Panc1 (cell line): ENCODE data around the gene MYT1. TPM values are rescaled to one million over a fixed set of nuclear protein-coding genes. Genes with fewer than 3 reads are reported as not detected.

Experiments used
- ATAC-seq: fragments of 200-7000 bp; cut with Tn5 transposase; 2 replicates; pipeline ENCODE4 v1.9.1; 2020; ENCODE audit warnings: mild to moderate bottlenecking, moderate library complexity
- BruUV-seq: library from RNA; stranded (reverse); fragments of 400-500 nt; replicated peaks from 2 replicates; lab custom pipeline; 2021; lab: Mats Ljungman, UMichigan
- CTCF ChIA-PET: fragments of 300-600 bp; sonication (Branson Sonifier 250); formaldehyde crosslinking; loops from one replicate; lab custom pipeline; 2022; ENCODE audit warnings: antibody characterized with exemption; lab: Charles Lee
- POLR2A ChIA-PET: fragments of 300-600 bp; sonication (Branson Sonifier 250); formaldehyde crosslinking; loops from one replicate; lab custom pipeline; 2022; ENCODE audit warnings: antibody characterized with exemption; lab: Charles Lee
- DNase-seq: peaks from one replicate; pipeline ENCODE4 v3.0.0-alpha.2; 2010; ENCODE audit warnings: low read depth, low spot score
- H3K27ac ChIP-seq: 2 replicates; pipeline ENCODE4 v1.5.1; 2011; ENCODE audit warnings: mild to moderate bottlenecking, low read length, inconsistent platforms
- H3K27me3 ChIP-seq: fragments of 200-500 bp; sonication (Bioruptor generic); 2 replicates; pipeline ENCODE4 v1.6.0; 2014; ENCODE audit warnings: low read length, inconsistent platforms; ENCODE audit not compliant: control insufficient read depth, insufficient read depth
- H3K36me3 ChIP-seq: fragments of 200-500 bp; sonication (Bioruptor generic); 2 replicates; pipeline ENCODE4 v1.5.1; 2014; ENCODE audit warnings: inconsistent platforms, mild to moderate bottlenecking, low read length, moderate library complexity; ENCODE audit not compliant: control insufficient read depth, insufficient read depth
- H3K4me1 ChIP-seq: 2 replicates; pipeline ENCODE4 v1.5.1; 2011; ENCODE audit warnings: inconsistent platforms, mild to moderate bottlenecking, low read length, moderate library complexity; ENCODE audit not compliant: control insufficient read depth, insufficient read depth
- H3K4me3 ChIP-seq, 2 experiments: 2 replicates each; pipeline ENCODE4 v1.5.1; 2011 to 2012; ENCODE audit warnings: low read depth in 2 of 2, low read length in 2 of 2, mild to moderate bottlenecking in 2 of 2, inconsistent platforms in 1 of 2, moderate library complexity in 1 of 2
- H3K9me3 ChIP-seq: fragments of 200-500 bp; sonication (Bioruptor generic); 2 replicates; pipeline ENCODE4 v1.5.1; 2014; ENCODE audit warnings: low read depth, mild to moderate bottlenecking, inconsistent platforms, low read length, moderate library complexity; ENCODE audit not compliant: control insufficient read depth, insufficient read depth
- POLR2AphosphoS5 ChIP-seq: IDR thresholded peaks from 2 replicates; pipeline ENCODE4 v1.6.1; 2012; ENCODE audit warnings: mild to moderate bottlenecking, low read depth, low read length, moderate library complexity
- SIN3A ChIP-seq: IDR thresholded peaks from 2 replicates; pipeline ENCODE4 v1.6.1; 2012; ENCODE audit warnings: low read depth, mild to moderate bottlenecking, low read length, moderate library complexity, borderline replicate concordance; ENCODE audit not compliant: insufficient read depth
- TCF7L2 ChIP-seq: IDR thresholded peaks from 2 replicates; pipeline ENCODE4 v1.6.1; 2011; ENCODE audit warnings: mild to moderate bottlenecking, low read depth, low read length, inconsistent platforms
- in situ Hi-C: cut with HindIII; loops from 2 replicates; pipeline ENCODE4 v1.10.0; 2016; ENCODE audit warnings: low sequenced_read_pairs, low pct_unique_long_range_greater_than_20kb
- intact Hi-C: fragments of 100-400 bp; cut with micrococcal nuclease; formaldehyde crosslinking; loops from one replicate; pipeline ENCODE4 v1.10.0; 2022; ENCODE audit not compliant: unreplicated experiment
- total RNA-seq: library from RNA; stranded (reverse); gene quantifications from one replicate; pipeline ENCODE4 v1.2.1, GENCODE V29; 2021; ENCODE audit not compliant: unreplicated experiment
- TF ChIP-seq, protein P1 (sequence below), 2 experiments: IDR thresholded peaks; 2 replicates each; pipeline ENCODE4 v1.6.1; 2011 to 2012; ENCODE audit warnings: low read depth in 2 of 2, control low read depth in 1 of 2, low read length in 1 of 2, mild to moderate bottlenecking in 1 of 2, moderate library complexity in 1 of 2; ENCODE audit not compliant: insufficient read depth in 1 of 2
- TF ChIP-seq, protein P2 (sequence below): fragments of 450-650 bp; IDR thresholded peaks from 2 replicates; pipeline ENCODE4 v1.5.1; 2017; ENCODE audit warnings: mild to moderate bottlenecking

The MYT1 gene
- total RNA-seq, 1 experiment from 2014 or later = 0.41 TPM

DNA sequence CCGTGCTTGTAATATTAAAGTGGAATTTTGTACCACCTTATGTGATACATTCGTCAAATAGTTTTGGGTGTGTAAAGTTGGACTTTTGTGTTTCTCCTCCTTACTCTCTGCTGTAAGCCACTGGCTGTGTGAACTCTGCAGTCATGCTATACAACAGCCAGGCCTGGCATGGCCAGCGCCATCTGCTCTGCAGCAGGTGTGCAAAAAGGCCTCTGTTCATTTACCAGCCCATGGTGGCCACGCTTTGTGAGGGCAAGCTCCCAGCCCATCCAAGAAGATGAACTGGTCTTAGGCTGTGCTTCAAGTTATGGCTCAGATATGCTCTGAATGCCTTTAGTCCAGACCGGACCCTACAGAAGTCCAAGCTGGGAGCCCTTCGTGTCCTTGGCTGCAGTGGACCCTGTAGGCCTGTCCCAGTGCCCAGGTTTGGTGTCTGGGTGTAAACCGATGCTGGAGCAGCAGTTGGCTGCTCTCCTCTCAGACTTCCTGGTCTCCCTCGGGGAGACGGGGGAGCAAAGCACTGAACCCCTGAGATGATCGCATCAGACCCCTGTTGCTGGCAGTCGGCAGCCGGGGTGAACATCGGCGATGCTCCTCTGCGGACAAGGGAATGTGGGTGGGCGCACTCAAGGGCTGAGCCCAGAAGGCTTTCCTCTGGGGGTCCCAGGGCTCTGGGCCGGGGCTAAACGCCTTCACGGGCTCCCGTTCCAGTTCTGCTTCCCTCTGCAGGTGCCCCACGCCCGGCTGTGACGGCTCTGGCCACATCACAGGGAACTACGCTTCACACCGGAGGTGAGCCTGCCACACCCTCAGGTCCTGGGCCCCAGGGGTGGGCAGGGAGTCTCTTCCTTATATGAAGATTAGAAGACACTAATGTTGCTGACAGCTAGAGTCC is 62.7 kb downstream of the MYT1 start:
- H3K27ac ChIP-seq = no peak overlapping the region
- no peaks in the 10 kb centered on the region for H3K36me3 ChIP-seq
- CTCF ChIA-PET = no interaction called here
- in situ Hi-C loops = no loop called here
- no TSS peak for BruUV-seq
- H3K27me3 ChIP-seq = no peaks in the 10 kb centered on the region; the same call in 1 of the 2 replicates
- intact Hi-C loops = no loop called here
- no peaks in the 10 kb centered on the region for H3K9me3 ChIP-seq
- POLR2A ChIA-PET = no interaction called here
- 0 out of 2 replicates have a peak, but pooled peaks cover 3% of the 10 kb centered on the region for H3K4me1 ChIP-seq
- no peak overlapping the region for H3K4me3 ChIP-seq
- ATAC-seq (no peak), DNase-seq (no peak)
- TF ChIP-seq, protein P1, sequence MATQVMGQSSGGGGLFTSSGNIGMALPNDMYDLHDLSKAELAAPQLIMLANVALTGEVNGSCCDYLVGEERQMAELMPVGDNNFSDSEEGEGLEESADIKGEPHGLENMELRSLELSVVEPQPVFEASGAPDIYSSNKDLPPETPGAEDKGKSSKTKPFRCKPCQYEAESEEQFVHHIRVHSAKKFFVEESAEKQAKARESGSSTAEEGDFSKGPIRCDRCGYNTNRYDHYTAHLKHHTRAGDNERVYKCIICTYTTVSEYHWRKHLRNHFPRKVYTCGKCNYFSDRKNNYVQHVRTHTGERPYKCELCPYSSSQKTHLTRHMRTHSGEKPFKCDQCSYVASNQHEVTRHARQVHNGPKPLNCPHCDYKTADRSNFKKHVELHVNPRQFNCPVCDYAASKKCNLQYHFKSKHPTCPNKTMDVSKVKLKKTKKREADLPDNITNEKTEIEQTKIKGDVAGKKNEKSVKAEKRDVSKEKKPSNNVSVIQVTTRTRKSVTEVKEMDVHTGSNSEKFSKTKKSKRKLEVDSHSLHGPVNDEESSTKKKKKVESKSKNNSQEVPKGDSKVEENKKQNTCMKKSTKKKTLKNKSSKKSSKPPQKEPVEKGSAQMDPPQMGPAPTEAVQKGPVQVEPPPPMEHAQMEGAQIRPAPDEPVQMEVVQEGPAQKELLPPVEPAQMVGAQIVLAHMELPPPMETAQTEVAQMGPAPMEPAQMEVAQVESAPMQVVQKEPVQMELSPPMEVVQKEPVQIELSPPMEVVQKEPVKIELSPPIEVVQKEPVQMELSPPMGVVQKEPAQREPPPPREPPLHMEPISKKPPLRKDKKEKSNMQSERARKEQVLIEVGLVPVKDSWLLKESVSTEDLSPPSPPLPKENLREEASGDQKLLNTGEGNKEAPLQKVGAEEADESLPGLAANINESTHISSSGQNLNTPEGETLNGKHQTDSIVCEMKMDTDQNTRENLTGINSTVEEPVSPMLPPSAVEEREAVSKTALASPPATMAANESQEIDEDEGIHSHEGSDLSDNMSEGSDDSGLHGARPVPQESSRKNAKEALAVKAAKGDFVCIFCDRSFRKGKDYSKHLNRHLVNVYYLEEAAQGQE (IDR thresholded peaks at IDR 0.05; ENCODE audit: insufficient read depth in 1 of 2, low read depth in 2 of 2, low read length in 1 of 2) = no peak
- TF ChIP-seq TCF7L2 = no peak
- no peak for TF ChIP-seq POLR2AphosphoS5
- TF ChIP-seq SIN3A = no peak
- TF ChIP-seq, protein P2, sequence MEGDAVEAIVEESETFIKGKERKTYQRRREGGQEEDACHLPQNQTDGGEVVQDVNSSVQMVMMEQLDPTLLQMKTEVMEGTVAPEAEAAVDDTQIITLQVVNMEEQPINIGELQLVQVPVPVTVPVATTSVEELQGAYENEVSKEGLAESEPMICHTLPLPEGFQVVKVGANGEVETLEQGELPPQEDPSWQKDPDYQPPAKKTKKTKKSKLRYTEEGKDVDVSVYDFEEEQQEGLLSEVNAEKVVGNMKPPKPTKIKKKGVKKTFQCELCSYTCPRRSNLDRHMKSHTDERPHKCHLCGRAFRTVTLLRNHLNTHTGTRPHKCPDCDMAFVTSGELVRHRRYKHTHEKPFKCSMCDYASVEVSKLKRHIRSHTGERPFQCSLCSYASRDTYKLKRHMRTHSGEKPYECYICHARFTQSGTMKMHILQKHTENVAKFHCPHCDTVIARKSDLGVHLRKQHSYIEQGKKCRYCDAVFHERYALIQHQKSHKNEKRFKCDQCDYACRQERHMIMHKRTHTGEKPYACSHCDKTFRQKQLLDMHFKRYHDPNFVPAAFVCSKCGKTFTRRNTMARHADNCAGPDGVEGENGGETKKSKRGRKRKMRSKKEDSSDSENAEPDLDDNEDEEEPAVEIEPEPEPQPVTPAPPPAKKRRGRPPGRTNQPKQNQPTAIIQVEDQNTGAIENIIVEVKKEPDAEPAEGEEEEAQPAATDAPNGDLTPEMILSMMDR = no peak

DNA sequence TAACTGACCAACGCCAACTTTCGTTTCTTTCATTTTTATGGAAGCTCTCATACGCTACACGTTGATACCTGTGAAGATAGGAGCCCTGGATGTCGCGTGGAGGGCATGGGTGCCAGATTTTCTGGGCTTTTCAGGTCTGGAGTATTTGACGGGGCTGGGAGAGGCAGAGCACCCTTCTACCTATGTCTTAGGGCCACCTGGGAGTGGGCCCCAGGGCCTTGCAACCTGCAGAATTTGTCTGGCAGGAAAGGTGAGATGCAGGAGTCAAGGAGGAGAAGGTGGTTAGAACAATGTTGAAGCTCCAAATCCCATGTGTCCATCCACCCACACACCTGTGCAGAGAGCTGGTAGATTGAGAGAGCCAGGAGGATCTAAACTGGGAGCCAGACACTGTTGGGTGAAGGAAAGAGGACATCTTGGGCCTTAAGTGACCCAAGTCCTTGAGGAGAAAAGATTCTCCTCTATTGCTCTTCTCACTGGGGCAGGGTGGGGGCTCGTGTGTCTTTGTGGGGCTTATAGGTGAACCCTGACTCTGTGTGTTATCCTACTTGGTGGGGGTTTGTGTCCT is 63.9 kb downstream of the MYT1 start:
- no TSS peak for BruUV-seq
- DNase-seq (no peak), ATAC-seq (no peak)
- POLR2A ChIA-PET = no interaction called here
- Histone ChIP-seq H3K27me3 (no peaks in the 10 kb centered on the region; the same call in 1 of the 2 replicates), H3K27ac (no peak overlapping the region), H3K9me3 (no peaks in the 10 kb centered on the region), H3K4me3 (no peak overlapping the region), H3K36me3 (no peaks in the 10 kb centered on the region), H3K4me1 (0 out of 2 replicates have a peak, but pooled peaks cover 3% of the 10 kb centered on the region)
- CTCF ChIA-PET = no interaction called here
- TF ChIP-seq, protein P1 (IDR thresholded peaks at IDR 0.05; ENCODE audit: insufficient read depth in 1 of 2, low read depth in 2 of 2, low read length in 1 of 2) = no peak
- TF ChIP-seq SIN3A = no peak
- TF ChIP-seq, protein P2 = no peak
- TF ChIP-seq TCF7L2 = no peak
- TF ChIP-seq POLR2AphosphoS5 = no peak
- intact Hi-C loops (no loop called here), in situ Hi-C loops (no loop called here)
